ENCODE results near the gene PELI3.
A peak's percentile ranks its signal among the peaks of the same experiment; 100 is the strongest.
"Not testable (repeated sequence)": the region's sequence is repeated elsewhere in the genome, so short reads cannot be mapped to it uniquely, and the experiment has no call there.

PELI3 gene

DNA sequence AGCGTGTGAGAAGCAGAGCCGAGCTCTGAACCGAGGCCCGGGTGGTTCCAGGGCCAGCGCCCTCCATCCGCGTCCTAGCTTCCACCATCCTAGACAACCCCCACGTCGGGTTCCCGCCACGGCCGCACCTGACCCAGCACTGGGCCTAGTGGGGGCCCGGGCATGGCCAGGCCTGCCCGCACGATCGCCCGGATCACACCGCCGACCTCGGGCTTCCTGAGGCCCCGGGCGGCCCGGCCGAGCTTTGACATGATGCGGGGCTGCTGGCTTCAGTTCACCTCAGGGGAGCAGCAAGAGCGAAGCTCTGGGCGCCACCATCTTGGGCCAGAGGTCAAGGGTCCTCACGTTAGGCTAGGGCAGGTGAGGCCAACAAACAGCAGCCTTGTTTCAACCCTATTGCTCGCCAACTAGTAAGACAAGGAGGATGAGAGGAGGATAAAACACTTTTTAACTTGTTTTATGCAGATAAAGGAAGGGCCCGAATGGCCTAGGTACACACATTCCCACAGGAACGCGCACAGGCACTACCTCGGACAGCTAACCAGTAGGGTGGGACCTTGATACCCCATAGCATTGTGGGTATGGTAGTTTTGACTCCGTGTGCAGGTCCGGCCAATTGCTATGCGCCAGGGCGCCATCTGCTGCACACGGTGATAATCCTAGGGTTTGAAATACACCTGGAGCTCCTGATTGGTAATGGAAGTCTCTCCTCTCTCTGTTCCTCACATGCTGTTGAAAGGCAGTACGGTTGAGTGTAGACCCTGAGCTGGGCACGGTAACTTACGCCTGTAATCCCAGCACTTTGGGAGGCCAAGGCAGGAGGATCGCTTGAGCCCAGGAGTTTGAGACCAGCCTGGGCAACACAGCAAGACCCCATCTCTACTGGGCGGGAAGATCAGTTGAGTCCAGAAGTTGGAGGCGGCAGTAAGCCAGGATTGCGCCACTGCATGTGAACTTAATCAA lies 27.9 kb upstream of the PELI3 start, which contains the start of gene MRPL11:
TSS of gene MRPL11 (minus strand) at position 345 of the 963 bp plus-strand sequence. CDS start at position 251, 94 bp downstream.
- peak; percentile 86 for TF ChIP-seq CTCF (IDR thresholded peaks at IDR 0.05; ENCODE audit: extremely low read depth, missing control alignments)
- peak; percentile 98 for DNase-seq (ENCODE audit: low spot score)

GRCh38 chr11:66440101-66440939 lies 26.4 kb upstream of the PELI3 start:
- not testable (repeated sequence) for DNase-seq (ENCODE audit: low spot score)

DNA sequence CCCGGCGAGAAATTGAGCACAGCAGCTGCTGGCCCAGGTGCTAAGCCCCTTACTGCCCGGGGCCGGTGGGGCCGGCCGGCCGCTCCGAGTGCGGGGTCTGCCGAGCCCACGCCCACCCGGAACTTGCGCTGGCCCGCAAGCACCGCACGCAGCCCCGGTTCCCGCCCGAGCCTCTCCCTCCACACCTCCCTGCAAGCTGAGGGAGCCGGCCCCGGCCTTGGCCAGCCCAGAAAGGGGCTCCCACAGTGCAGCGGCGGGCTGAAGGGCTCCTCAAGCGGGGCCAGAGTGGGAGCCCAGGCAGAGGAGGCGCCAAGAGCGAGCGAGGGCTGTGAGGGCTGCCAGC lies 25.8 kb upstream of the PELI3 start:
- not testable (repeated sequence) for DNase-seq (ENCODE audit: low spot score)

DNA sequence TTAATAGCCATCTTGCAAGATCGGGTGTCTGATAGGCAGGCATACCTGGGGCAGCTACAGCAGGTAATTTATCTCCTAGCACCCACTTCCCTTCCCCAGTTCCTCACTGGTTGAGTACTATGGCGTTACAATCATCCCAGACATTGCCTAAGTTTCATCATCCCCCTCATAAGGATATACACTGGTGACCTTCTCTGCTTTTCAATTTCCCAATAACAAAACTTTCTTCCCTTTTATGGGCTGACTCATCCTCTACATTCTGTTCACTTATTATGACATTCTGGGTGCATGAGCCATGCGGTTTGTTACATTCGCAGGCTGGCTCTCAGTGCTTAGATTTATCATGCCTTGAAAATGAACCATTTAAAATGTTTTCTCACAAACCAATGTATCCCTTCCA lies 23.1 kb upstream of the PELI3 start:
- DNase-seq (ENCODE audit: low spot score): no peak

DNA sequence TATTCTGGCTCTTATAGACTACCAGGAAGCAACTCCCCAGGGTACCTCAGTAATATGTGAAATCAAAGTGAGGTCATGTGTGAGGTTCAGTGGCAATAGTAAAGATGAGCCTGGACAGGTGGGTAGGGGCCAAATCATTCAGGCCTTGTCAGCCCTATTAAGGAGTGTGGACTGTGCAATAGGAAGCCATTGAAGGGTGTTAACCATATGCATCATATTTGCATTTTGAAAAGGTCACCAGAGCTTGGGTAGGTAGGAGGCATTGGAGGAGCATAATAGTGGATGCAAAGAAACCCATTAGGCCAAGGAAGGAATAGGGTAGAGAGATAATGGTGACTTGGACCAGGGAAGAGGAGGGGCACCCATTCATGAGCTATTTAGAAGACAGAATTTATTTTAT lies 19.7 kb upstream of the PELI3 start:
- no peak for DNase-seq (ENCODE audit: low spot score)
- TF ChIP-seq CTCF (IDR thresholded peaks at IDR 0.05; ENCODE audit: extremely low read depth, missing control alignments): no peak

More for the DNA sequence above, 23.1 kb upstream of the PELI3 start:
- TF ChIP-seq CTCF (IDR thresholded peaks at IDR 0.05; ENCODE audit: extremely low read depth, missing control alignments): no peak

- DNase-seq (ENCODE audit: low spot score): no peak
- no peak for TF ChIP-seq CTCF (IDR thresholded peaks at IDR 0.05; ENCODE audit: extremely low read depth, missing control alignments)
Observed at GRCh38 chr11:66448523-66448922, 18.2 kb upstream of the PELI3 start.

DNA sequence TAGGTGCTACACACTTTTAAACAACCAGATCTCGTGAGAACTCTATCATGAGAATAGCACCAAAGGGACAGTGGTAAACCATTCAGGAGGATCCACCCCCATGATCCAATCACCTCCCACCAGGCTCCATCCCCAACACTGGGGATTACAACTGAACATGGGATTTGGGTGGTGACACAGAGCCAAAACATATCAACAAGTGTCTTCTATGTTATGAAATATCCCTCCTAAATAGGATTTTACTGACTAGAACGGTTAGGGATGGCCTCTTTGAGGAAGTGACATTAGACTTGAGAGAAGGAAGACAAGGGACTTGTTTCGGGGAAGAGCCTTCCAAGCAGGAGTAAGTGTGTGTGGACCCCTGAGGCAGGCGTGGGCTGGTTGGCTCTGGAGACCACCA lies 16.1 kb upstream of the PELI3 start:
- no peak for DNase-seq (ENCODE audit: low spot score)
- no peak for TF ChIP-seq CTCF (IDR thresholded peaks at IDR 0.05; ENCODE audit: extremely low read depth, missing control alignments)

- TF ChIP-seq CTCF (IDR thresholded peaks at IDR 0.05; ENCODE audit: extremely low read depth, missing control alignments): no peak
Observed at GRCh38 chr11:66451663-66452062, 15.0 kb upstream of the PELI3 start.

More at GRCh38 chr11:66451663-66452062, 15.0 kb upstream of the PELI3 start:
- DNase-seq (ENCODE audit: low spot score): no peak

Measured in GM20000 (cell line).